HG03442 (cell line): ENCODE measurements around the gene AIFM3.
"Not testable (repeated sequence)": the region's sequence is repeated elsewhere in the genome, so short reads cannot be mapped to it uniquely, and the experiment has no call there.

ENCODE experiments used
- ATAC-seq: cut with Tn5 transposase; IDR thresholded peaks from one replicate; pipeline ENCODE4 v1.9.1; 2021; ENCODE audit warnings: mild to moderate bottlenecking, moderate library complexity; ENCODE audit not compliant: unreplicated experiment

Gene AIFM3

GRCh38 chr22:20940904-20941385, 26.1 kb upstream of the AIFM3 start:
- no peak for ATAC-seq

- ATAC-seq: not testable (repeated sequence)
Measured at GRCh38 chr22:20942203-20942902, 24.7 kb upstream of the AIFM3 start.

- ATAC-seq: no peak
Measured at GRCh38 chr22:20943104-20943933, 23.7 kb upstream of the AIFM3 start.

- ATAC-seq: no peak
Measured at GRCh38 chr22:20944042-20944441, 23.0 kb upstream of the AIFM3 start.

- no peak for ATAC-seq
Measured at GRCh38 chr22:20945578-20945934, 21.5 kb upstream of the AIFM3 start.

- ATAC-seq: no peak
Measured at GRCh38 chr22:20946080-20946986, 20.7 kb upstream of the AIFM3 start.

- no peak for ATAC-seq
Measured at GRCh38 chr22:20946991-20947390, 20.1 kb upstream of the AIFM3 start.

- no peak for ATAC-seq
Measured at GRCh38 chr22:20948450-20948849, 18.6 kb upstream of the AIFM3 start.

GRCh38 chr22:20948989-20949388, 18.1 kb upstream of the AIFM3 start:
- no peak for ATAC-seq

- no peak for ATAC-seq
Measured at GRCh38 chr22:20949698-20950183, 17.3 kb upstream of the AIFM3 start.

- no peak for ATAC-seq
Measured at GRCh38 chr22:20951151-20951931, 15.7 kb upstream of the AIFM3 start.

- ATAC-seq: no peak
Measured at GRCh38 chr22:20951932-20952380, 15.1 kb upstream of the AIFM3 start.

- ATAC-seq: no peak
Measured at GRCh38 chr22:20952544-20953341, 14.3 kb upstream of the AIFM3 start.

- no peak for ATAC-seq
Measured at GRCh38 chr22:20953342-20953608, 13.8 kb upstream of the AIFM3 start.

GRCh38 chr22:20953668-20954500, 13.2 kb upstream of the AIFM3 start:
- ATAC-seq: no peak

- ATAC-seq: no peak
Measured at GRCh38 chr22:20955548-20955947, 11.5 kb upstream of the AIFM3 start.

- ATAC-seq: no peak
Measured at GRCh38 chr22:20956258-20957101, 10.6 kb upstream of the AIFM3 start.
